Psoas muscle (tissue), 8 donors: ENCODE results near the gene MEIOSIN. TPM values are rescaled to one million over a fixed set of nuclear protein-coding genes. Genes with fewer than 3 reads are reported as not detected.

Source experiments
- ATAC-seq, 4 donors: fragments of 200-7000 bp; cut with Tn5 transposase; one replicate each; pipeline ENCODE4 v1.9.1; 2020; ENCODE audit warnings: moderate library complexity in 3 of 4, mild to moderate bottlenecking in 2 of 4
- DNase-seq, 2 donors: peaks; one replicate each; pipeline ENCODE4 v3.0.0-alpha.2; 2020
- H3K27ac ChIP-seq: fragments of 200-600 bp; one replicate; pipeline ENCODE4 v1.8.0; 2022
- H3K27me3 ChIP-seq, 3 donors: fragments of 200-600 bp in 1 of 3; one replicate each; pipeline versions ENCODE4 v1.6.1 to v1.8.0; 2013 to 2022; ENCODE audit warnings: low read length in 2 of 3, mild to moderate bottlenecking in 2 of 3, moderate library complexity in 1 of 3; ENCODE audit not compliant: insufficient read depth in 3 of 3
- H3K36me3 ChIP-seq, 2 donors: fragments of 200-600 bp in 1 of 2; one replicate each; pipeline versions ENCODE4 v1.6.1 to v1.8.0; 2013 to 2022; ENCODE audit warnings: low read depth in 1 of 2, mild to moderate bottlenecking in 1 of 2, moderate library complexity in 1 of 2; ENCODE audit not compliant: insufficient read depth in 1 of 2
- H3K4me1 ChIP-seq: fragments of 200-600 bp; one replicate; pipeline ENCODE4 v1.8.0; 2022
- H3K4me3 ChIP-seq: fragments of 200-600 bp; one replicate; pipeline ENCODE4 v1.8.0; 2022; ENCODE audit warnings: mild to moderate bottlenecking
- H3K9me3 ChIP-seq: fragments of 200-600 bp; one replicate; pipeline ENCODE4 v1.8.0; 2022
- CTCF ChIP-seq: fragments of 200-600 bp; IDR thresholded peaks from one replicate; pipeline ENCODE4 v1.8.0; 2022; ENCODE audit warnings: antibody characterized with exemption
- WGBS, 3 donors: extraction: QIAGEN DNeasy Blood & Tissue Kit; methylation state at CpG; one replicate each; pipeline versions ENCODE4 v1.1.6 to v1.1.7; 2013; 5-methylcytosine and 5-hydroxymethylcytosine counted together
- intact Hi-C, 2 donors: fragments of 100-400 bp; cut with DNase I; formaldehyde crosslinking; loops; one replicate each; pipeline versions ENCODE4 v1.11.0 to v1.14.2; 2022
- polyA plus RNA-seq, 3 donors: library from polyadenylated mRNA; stranded (reverse); fragments of 200-250 nt; gene quantifications; one replicate each; pipeline ENCODE4 v1.2.3, GENCODE V29; 2013
- total RNA-seq, 4 donors: library from RNA; stranded (reverse); fragmentation: NEBNext Ultra II Directional in 2 of 4; extraction: Animal tissue kit (Norgen Biotek cat#: 25700) in 2 of 4; gene quantifications; one replicate each; pipeline versions ENCODE4 v1.2.1 to v1.2.4, GENCODE V29; 2021 to 2023
- donor health status: healthy with polysubstance abuse.
- donor health status: DM: no; HTN: no; CAD: no; lungs with moderate emphysema.
- donor health status: Bipolar disorder and iron deficiency.
- donor health status: healthy.
- donor health status: DM: yes; HTN: yes; CAD: no.
- donor health status: DM: no; HTN: no; CAD: no.
- donor health status: DM: no; HTN: no; CAD: no.
- donor health status: DM: yes; HTN: yes; CAD: no.

Gene MEIOSIN
- total and polyA plus RNA-seq, 7 donors: 0.01 TPM; not detected in 6

DNA sequence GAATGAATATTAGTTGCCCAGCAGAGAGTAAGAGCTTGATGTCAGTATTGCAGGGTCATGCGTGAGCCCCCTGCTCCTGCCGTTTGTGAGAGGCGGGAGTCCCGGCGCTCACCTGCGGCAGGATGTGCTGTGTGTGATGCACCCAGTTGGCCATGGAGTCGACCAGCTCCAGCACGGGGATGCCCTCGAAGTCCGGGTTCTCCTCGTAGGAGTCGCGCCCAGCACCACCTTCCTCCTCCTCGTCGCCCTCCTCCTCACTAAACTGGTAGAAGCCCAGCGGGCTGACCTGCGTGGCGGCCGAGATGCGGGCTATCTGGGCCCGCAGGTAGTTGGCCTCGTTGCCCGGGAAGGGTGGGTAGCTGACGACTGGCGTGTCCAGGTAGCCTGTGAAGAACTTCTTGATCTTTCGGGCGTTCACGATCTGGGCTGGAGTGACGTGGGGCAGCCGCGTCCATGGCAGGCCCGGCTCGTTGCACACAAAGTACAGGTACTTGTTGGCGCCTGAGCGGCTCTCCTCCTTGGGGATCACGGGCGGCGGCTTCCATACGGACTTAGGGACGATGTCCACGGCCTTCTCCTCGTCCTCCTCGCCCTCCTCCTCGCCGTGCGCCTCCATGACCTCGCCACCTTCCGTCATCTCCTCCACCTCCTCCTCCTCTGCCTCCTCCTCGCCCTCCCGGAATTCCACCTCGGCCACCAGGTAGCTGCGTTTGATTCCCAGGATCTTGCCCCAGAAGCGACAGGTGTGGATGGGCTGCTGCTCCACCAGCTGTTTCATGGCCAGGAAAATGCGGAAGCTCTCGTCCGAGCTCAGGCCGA, 71.1 kb downstream of the MEIOSIN start:
- Histone ChIP-seq H3K4me3 (no peak overlapping the region), H3K36me3 (no peaks in the 10 kb centered on the region), H3K27me3 (no peaks in the 10 kb centered on the region), H3K4me1 (peaks cover 9% of the 10 kb centered on the region), H3K9me3 (no peaks in the 10 kb centered on the region), H3K27ac (no peak overlapping the region)
- TF ChIP-seq CTCF: no peak
- intact Hi-C loops: no loop called here
- WGBS, 3 donors: 86 to 88% (median 86%) methylated on average over 56 to 57 of the region's 57 CpGs
- ATAC-seq (no peak), DNase-seq (no peak)

DNA sequence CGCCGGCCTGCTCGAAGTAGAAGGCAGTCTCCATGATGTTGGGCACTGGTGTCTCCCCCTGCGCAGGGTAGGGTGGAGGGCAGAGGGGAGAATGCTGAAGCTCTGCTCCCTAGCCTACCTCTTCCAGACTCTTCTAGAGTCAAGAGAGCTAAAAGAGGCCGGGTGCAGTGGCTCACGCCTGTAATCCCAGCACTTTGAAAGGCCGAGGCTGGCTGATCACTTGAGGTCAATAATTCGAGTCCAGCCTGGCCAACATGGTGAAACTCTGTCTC, 71.7 kb downstream of the MEIOSIN start:
- WGBS, 3 donors: 79 to 84% (median 83%) methylated on average over 8 of the region's 8 CpGs
- H3K27me3 ChIP-seq: no peaks in the 10 kb centered on the region

DNA sequence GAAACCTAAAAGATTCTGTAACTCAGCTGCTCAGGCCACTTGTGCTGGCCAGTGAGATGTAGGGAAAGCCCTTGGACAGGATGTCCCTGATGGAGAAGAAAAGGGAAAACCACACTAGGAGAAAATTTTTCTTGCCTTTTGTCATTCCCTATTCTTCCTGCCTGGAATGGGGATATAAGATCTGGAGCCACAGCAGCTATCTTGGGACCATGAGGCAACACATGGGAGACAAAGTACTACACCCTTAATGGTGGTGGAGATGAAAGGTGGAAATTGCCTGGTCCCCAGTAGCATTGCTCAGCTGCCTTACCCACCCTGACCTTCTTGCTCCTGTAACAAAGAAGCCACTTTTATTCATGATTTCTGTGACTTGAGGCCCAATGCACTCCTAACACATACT, 72.5 kb downstream of the MEIOSIN start:
- DNase-seq (no peak), ATAC-seq (no peak)
- Histone ChIP-seq H3K9me3 (no peaks in the 10 kb centered on the region), H3K27ac (no peak overlapping the region), H3K36me3 (no peaks in the 10 kb centered on the region), H3K4me1 (no peaks in the 10 kb centered on the region), H3K27me3 (no peaks in the 10 kb centered on the region), H3K4me3 (no peak overlapping the region)
- intact Hi-C loops: no loop called here
- TF ChIP-seq CTCF: no peak

More for the DNA sequence above, 71.7 kb downstream of the MEIOSIN start:
- DNase-seq (no peak), ATAC-seq (no peak)
- H3K4me3 ChIP-seq: no peak overlapping the region
- TF ChIP-seq CTCF: no peak
- H3K9me3 ChIP-seq: no peaks in the 10 kb centered on the region
- H3K36me3 ChIP-seq: no peaks in the 10 kb centered on the region
- H3K27ac ChIP-seq: no peak overlapping the region
- intact Hi-C loops: no loop called here
- peaks cover 4% of the 10 kb centered on the region for H3K4me1 ChIP-seq

DNA sequence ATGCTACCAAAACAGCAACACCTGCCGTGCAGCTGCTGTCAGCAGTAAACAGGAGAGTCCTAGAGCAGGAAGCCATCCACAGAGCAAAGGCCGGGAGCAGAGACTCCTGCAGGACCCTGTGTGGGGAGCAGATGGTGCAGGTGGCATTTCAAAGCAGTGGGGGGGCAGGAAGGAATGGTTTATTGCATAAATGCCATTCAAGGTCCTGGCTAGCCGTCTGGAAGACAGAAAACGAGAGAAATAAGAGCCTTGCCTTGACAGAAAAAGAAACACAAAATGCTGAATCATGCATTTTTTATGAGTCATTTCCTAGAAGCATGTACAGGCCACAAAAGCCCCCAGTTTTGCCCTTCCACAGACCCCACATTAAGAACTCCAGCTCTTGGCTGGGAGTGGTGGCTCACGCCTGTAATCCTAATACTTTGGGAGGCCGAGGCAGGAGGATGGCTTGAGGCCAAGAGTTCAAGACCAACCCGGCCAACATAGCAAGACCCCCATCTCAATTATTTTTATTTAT, 76.5 kb downstream of the MEIOSIN start:
- H3K4me3 ChIP-seq: no peak overlapping the region
- H3K9me3 ChIP-seq: no peaks in the 10 kb centered on the region
- H3K36me3 ChIP-seq: no peaks in the 10 kb centered on the region
- no peak overlapping the region for H3K27ac ChIP-seq
- intact Hi-C loops: no loop called here
- no peak for ATAC-seq
- DNase-seq: no peak
- H3K27me3 ChIP-seq: no peaks in the 10 kb centered on the region
- H3K4me1 ChIP-seq: no peaks in the 10 kb centered on the region
- no peak for TF ChIP-seq CTCF
- 28 to 44% (median 42%) methylated on average over 7 of the region's 7 CpGs for WGBS, 3 donors

GRCh38 chr19:45812297-45812696, 79.1 kb downstream of the MEIOSIN start:
- 90 to 91% (median 91%) methylated on average over 6 of the region's 6 CpGs for WGBS, 3 donors
- no peaks in the 10 kb centered on the region for H3K9me3 ChIP-seq
- ATAC-seq (no peak), DNase-seq (no peak)
- no peaks in the 10 kb centered on the region for H3K36me3 ChIP-seq
- no peak for TF ChIP-seq CTCF
- peaks cover 0 to 2% (median 0%) of the 10 kb centered on the region in 3 donors for H3K27me3 ChIP-seq
- H3K4me3 ChIP-seq: no peak overlapping the region
- no peaks in the 10 kb centered on the region for H3K4me1 ChIP-seq
- intact Hi-C loops: no loop called here
- no peak overlapping the region for H3K27ac ChIP-seq
